Upper lobe of right lung (tissue), 1 donor: ENCODE data around the gene SPEN. TPM values are rescaled to one million over a fixed set of nuclear protein-coding genes. Genes with fewer than 3 reads are reported as not detected.

Source experiments
- ATAC-seq: fragments of 200-7000 bp; cut with Tn5 transposase; one replicate; pipeline ENCODE4 v1.9.1; 2020; ENCODE audit warnings: mild to moderate bottlenecking, moderate library complexity
- DNase-seq: peaks from one replicate; pipeline ENCODE4 v3.0.0-alpha.2; 2020
- H3K27ac ChIP-seq: fragments of 200-600 bp; one replicate; pipeline ENCODE4 v1.8.0; 2022
- H3K27me3 ChIP-seq: fragments of 200-600 bp; one replicate; pipeline ENCODE4 v1.8.0; 2022; ENCODE audit warnings: mild to moderate bottlenecking
- H3K36me3 ChIP-seq: fragments of 200-600 bp; one replicate; pipeline ENCODE4 v1.8.0; 2022
- H3K4me1 ChIP-seq: fragments of 200-600 bp; one replicate; pipeline ENCODE4 v1.8.0; 2022
- H3K4me3 ChIP-seq: fragments of 200-600 bp; one replicate; pipeline ENCODE4 v1.8.0; 2022; ENCODE audit warnings: mild to moderate bottlenecking
- H3K9me3 ChIP-seq: fragments of 200-600 bp; one replicate; pipeline ENCODE4 v1.8.0; 2022
- intact Hi-C: fragments of 100-400 bp; cut with DNase I; formaldehyde crosslinking; loops from one replicate; pipeline ENCODE4 v1.11.0; 2022
- total RNA-seq: library from RNA; stranded (reverse); fragmentation: NEBNext Ultra II Directional; extraction: Animal tissue kit (Norgen Biotek cat#: 25700); gene quantifications from one replicate; pipeline ENCODE4 v1.2.1, GENCODE V29; 2021
- TF ChIP-seq, protein P1 (sequence below): fragments of 200-600 bp; IDR thresholded peaks from one replicate; pipeline ENCODE4 v1.8.0; 2022; ENCODE audit warnings: antibody characterized with exemption
- donor health status: DM: no; HTN: yes; CAD: no; lungs with severe emphysema.

SPEN gene
- total RNA-seq, 1 donor from 2014 or later = 53.1 TPM

GRCh38 chr1:15848143-15848928 lies 829 bp downstream of the SPEN start:
- Histone ChIP-seq H3K27ac (peak overlapping the region; percentile 94), H3K4me1 (peaks cover 40% of the 10 kb centered on the region)
- TF ChIP-seq, protein P1, sequence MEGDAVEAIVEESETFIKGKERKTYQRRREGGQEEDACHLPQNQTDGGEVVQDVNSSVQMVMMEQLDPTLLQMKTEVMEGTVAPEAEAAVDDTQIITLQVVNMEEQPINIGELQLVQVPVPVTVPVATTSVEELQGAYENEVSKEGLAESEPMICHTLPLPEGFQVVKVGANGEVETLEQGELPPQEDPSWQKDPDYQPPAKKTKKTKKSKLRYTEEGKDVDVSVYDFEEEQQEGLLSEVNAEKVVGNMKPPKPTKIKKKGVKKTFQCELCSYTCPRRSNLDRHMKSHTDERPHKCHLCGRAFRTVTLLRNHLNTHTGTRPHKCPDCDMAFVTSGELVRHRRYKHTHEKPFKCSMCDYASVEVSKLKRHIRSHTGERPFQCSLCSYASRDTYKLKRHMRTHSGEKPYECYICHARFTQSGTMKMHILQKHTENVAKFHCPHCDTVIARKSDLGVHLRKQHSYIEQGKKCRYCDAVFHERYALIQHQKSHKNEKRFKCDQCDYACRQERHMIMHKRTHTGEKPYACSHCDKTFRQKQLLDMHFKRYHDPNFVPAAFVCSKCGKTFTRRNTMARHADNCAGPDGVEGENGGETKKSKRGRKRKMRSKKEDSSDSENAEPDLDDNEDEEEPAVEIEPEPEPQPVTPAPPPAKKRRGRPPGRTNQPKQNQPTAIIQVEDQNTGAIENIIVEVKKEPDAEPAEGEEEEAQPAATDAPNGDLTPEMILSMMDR = no peak

GRCh38 chr1:15848929-15849774 lies 1.6 kb downstream of the SPEN start:
- H3K9me3 ChIP-seq = no peaks in the 10 kb centered on the region
- TF ChIP-seq, protein P1 = no peak
- intact Hi-C loops = no loop called here
- H3K27ac ChIP-seq = peak overlapping the region; percentile 94
- H3K36me3 ChIP-seq = no peaks in the 10 kb centered on the region
- ATAC-seq (peak; percentile 46), DNase-seq (peak; percentile 92)
- H3K4me3 ChIP-seq = peak overlapping the region; percentile 92
- no peaks in the 10 kb centered on the region for H3K27me3 ChIP-seq
- H3K4me1 ChIP-seq = peaks cover 42% of the 10 kb centered on the region

More at GRCh38 chr1:15848143-15848928, 829 bp downstream of the SPEN start:
- intact Hi-C loops = no loop called here
- peak; percentile 6 for ATAC-seq
- no peaks in the 10 kb centered on the region for H3K27me3 ChIP-seq
- peak overlapping the region; percentile 92 for H3K4me3 ChIP-seq
- H3K36me3 ChIP-seq = no peaks in the 10 kb centered on the region
- no peaks in the 10 kb centered on the region for H3K9me3 ChIP-seq
- DNase-seq = peak; percentile 80

DNA sequence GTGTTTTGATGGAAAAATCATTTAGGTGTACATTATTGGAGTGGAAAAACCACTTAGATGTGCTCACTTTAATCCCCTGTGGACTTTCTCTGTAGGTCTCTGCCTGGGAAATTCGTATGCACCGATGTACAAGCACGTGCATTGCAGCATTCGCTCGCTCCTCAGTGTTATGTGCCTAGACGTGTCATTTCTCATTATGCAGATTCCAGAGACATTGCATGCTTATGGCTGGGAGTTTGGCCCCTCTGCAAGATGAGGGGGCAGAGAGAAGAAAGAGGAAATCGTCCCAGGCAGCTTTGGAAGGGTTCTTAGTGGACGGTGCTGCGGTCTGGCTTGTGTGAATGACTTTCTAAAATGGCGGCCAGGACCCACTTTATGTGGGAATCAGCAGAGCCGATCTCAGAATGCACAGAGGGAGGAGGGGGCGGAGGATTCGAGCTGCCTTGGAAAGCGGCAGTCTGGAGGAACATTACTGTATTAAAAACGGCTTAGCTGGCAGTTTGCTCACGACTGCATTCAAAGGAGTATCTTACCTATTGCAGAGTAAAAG lies 2.3 kb downstream of the SPEN start:
- H3K27ac ChIP-seq = peak overlapping the region; percentile 94
- peaks cover 42% of the 10 kb centered on the region for H3K4me1 ChIP-seq

DNA sequence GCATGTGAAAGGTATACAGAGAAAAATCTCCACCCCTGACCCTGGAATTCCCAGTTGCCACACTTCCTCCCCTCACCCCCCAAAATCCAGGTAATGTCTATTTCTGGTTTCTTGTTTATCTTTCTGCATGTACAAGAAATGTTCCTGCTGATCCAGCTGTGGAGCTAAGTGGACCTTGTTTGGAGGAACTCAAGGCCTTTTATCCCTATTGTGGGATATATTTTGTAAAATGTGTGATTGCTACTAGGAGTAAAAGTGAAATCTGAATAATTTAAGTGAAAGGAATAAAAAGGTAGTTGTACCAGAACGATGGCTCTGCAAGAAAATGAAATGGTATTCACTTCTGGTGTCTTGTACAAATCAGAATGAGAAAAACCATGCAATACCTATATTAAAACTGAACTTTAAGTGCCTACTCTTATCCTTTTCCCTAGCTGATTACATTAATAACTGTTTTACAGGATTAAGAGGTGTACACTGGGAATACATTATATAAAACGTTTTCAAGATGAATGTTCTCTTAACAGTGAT lies 3.0 kb downstream of the SPEN start:
- Histone ChIP-seq H3K36me3 (no peaks in the 10 kb centered on the region), H3K4me1 (peaks cover 42% of the 10 kb centered on the region), H3K27me3 (no peaks in the 10 kb centered on the region), H3K27ac (peak overlapping the region; percentile 94), H3K4me3 (peak overlapping the region; percentile 92), H3K9me3 (no peaks in the 10 kb centered on the region)
- TF ChIP-seq, protein P1 = no peak
- ATAC-seq (no peak), DNase-seq (no peak)
- intact Hi-C loops = no loop called here

More for the DNA sequence above, 2.3 kb downstream of the SPEN start:
- no peaks in the 10 kb centered on the region for H3K36me3 ChIP-seq
- intact Hi-C loops = no loop called here
- peak overlapping the region; percentile 92 for H3K4me3 ChIP-seq
- H3K27me3 ChIP-seq = no peaks in the 10 kb centered on the region
- TF ChIP-seq, protein P1 = no peak
- ATAC-seq (peak; percentile 0), DNase-seq (no peak)
- H3K9me3 ChIP-seq = no peaks in the 10 kb centered on the region

GRCh38 chr1:15851210-15852035 lies 3.9 kb downstream of the SPEN start:
- peak overlapping the region; percentile 92 for H3K4me3 ChIP-seq
- H3K27me3 ChIP-seq = no peaks in the 10 kb centered on the region
- H3K27ac ChIP-seq = peak overlapping the region; percentile 94
- no peaks in the 10 kb centered on the region for H3K36me3 ChIP-seq
- TF ChIP-seq, protein P1 = no peak
- H3K9me3 ChIP-seq = no peaks in the 10 kb centered on the region
- peaks cover 37% of the 10 kb centered on the region for H3K4me1 ChIP-seq
- DNase-seq (no peak), ATAC-seq (no peak)
- intact Hi-C loops = no loop called here
